HG03378 (cell line): ENCODE results near the gene MVB12B.

ENCODE experiments used
- ATAC-seq: cut with Tn5 transposase; IDR thresholded peaks from one replicate; pipeline ENCODE4 v1.9.1; 2021; ENCODE audit warnings: mild to moderate bottlenecking, moderate library complexity; ENCODE audit not compliant: unreplicated experiment

Gene MVB12B

DNA sequence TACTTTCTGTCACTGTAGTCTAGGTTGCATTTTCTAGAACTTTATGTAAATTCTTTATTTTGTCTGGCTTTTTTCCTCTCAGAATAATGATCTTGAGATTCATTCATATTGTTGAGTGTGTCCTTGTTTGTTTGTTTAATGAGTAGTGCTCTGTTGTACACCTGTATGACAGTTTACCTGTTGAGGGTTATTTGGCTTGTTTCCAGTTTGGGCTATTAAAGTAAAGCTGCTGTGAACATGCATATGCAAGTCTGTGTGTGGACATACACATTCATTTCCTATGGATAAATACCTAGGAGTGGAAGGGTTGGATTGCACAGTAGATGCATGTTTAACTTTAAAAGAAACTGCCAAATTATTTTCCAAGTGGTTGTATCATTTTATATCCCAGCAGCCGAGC, 30.4 kb downstream of the MVB12B start:
- no peak for ATAC-seq

DNA sequence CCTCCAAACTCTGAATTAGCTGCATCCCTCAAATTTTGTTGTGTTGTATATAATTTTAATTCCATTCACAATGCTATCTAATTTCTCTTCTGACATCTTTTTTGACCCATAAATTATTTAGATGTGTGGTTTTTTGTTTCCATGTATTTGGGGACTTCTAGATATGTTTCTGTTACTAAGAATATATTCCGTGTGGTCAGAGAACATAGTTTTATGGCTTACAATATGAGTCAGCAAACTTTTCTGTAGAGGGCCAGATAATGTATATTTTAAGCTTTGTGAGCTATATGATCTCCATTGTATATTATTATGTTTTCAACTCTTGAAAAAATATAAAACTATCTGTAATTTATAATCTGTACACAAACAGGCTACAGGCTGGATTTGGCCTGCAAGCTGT, 33.4 kb downstream of the MVB12B start:
- no peak for ATAC-seq

DNA sequence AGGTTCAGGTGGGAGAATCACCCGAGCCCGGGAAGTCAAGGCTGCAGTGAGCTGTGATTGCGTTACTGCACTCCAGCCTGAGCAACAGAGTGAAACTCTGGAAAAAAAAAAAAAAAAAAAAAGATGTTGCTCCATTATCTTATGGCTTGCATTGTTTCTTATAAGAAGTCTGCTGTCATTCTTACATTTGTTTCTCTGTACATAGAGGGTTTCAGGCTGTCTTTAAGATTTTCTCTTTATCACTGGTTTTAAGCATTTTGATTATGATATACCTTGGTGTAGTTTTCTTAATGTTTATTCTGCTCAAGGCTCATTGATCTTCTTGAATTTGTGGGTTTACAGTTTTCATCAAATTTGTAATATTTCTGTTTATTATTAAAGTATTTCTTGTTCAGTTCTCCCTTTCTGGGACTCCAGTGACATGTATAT, 35.2 kb downstream of the MVB12B start:
- no peak for ATAC-seq

DNA sequence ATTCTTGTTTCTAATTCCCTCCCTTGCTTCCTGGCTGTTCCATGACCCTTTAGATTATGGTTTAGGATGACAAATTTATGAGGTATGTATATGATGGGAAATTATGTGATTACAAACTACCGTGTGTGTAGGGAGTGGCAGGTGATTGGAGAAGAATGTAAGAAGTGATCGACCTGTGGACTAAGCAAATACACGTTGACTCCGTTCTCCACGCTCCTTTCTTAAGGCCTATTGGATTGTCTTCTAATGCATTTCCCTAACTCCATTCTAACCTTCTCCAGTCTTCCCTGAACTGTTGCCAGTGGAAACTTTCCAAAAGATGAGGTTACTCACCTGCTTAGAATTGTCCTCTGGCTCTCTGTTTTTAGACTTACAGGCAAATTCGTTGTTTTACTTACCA, 36.6 kb downstream of the MVB12B start:
- no peak for ATAC-seq

DNA sequence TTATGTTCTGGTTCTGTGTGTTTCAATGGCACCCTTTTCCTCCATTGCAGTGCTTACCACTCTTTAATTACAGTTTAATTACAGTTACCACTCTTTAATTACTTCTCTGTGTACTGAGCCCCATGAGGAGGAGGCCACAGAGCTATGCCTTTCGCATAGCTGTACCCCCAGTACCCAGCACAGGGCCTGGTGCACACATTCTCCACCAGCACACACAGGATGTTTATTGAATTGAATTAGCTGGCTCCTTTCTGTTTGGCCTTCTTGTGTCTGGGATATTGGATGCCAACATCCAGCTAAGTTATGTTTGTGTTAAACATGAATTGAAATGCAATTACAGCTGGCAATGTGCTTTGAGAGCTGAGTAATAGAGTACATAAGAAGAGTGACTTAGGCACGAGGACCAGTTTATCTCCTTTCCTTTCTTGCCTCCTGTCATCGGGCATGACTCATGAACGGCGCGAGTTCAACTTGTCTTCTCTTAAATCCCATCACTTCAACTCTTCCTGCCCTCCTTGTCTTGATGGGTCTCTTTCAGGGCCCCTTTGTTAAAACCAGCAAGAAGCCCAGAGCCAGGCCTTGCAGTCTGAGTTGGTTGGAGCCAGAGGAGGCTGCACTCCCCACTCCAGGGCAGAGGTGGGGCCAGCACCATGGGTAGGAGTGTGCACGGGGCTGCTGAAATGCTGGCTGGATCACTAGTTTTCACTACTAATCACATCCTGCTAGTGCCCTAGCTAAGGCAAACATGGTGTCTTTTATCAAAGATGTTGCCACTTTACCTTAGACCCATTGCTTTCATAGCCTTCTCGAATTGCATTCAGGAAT, 37.4 kb downstream of the MVB12B start:
- no peak for ATAC-seq

DNA sequence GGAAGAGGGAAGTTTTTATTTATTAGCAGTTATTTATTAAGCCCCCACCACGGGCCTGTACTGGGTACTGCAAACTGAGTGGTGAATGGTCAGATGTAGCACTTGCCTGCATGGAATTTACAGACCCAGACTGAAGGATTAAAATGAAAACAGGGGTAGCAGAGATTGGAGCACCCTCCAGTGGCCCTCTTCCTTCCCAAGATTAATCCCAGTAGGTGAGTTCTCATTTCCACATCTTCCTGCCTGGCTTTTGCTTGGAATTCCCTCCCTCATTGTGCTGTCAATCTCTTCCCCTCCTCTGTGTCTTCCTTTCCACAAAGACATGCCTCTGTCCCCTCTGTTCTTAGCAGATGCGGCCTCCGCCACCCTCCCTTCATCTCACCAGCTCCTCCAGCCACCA, 39.2 kb downstream of the MVB12B start:
- no peak for ATAC-seq

DNA sequence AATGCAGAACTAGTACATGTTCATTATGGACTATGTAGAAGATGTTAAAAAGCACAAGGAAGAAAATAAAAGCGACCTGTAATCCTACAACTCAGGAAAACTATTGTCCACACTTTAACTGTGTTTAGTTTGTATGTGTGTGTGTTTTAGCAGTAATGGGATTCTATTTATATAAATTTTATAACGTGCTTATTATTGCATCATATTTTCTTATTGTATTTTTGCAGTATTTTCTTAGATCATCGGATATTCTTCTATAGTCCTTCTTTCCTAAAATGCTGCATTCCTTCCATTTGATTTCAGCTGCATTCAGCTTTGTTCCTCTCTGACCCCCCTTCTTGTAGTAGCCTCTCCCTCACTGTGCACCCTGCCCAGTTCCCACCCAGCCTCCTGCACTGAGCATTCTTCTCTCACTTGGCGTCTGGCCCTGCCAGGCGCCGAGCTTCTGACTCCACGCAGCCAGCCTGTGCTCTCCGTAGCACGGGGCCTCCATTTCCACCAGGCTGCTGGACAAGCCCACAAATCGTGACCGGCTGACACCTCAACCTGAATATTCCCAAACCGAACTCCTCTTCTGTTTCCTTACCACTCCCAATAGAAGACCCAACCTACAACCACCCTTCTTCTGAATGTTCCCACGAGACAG, 39.9 kb downstream of the MVB12B start:
- no peak for ATAC-seq

DNA sequence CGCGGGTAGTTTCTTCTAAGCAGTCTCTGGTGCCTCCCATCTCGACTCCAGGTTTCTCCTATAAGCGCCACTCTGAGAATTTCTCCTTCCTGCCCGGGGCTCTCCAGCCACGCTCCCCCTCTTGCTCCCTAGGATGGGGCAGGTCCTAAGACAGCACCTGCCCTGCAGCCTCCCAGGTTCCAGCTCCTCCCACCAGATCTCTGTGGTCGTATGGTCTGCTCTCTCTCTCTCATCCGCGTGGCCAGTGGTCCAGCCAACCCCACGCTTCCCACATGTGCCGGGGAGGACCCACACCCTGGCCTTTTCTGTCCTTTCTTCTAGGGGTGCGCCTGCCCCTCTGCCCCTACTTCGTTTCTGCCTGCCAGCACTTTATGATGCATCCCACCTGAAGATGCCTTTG, 40.5 kb downstream of the MVB12B start:
- no peak for ATAC-seq

DNA sequence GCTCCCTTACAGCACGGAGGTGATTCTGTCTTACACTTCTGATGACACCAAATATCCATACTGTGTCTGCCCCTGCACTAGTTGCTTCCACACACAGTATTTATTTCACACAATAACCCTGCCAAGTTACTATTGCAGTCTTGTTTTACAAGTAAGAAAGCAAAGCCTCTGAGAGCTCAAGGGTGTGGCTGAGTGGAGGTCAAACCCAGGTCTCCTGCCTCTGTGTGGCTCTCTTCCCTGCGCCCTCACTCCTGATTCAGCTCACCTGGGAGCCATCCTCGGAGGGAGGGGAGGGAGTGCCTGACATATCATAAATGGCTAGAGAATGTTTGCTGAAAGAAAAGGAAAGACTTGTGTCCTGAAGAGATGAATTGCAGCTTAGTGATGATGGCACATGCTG, 41.0 kb downstream of the MVB12B start:
- ATAC-seq: no peak

DNA sequence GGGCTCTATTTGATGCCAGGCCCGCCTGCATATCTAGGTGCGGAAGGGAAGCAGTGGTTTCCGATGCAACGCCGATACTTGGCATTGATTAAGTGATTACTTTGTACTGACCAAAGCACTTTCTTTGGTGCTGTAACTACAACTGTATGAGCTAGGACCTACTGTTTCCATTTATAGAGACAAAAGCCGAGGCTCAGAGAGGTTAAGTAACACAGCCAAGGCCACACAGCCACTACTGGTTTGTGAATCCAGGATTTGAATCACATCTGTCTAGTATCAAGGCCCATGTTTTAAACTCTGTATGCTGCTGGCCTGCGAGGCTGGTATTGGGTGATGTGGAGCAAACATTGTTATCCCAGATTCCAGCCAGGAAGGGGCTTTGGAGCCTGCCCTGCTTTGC, 41.4 kb downstream of the MVB12B start:
- no peak for ATAC-seq

DNA sequence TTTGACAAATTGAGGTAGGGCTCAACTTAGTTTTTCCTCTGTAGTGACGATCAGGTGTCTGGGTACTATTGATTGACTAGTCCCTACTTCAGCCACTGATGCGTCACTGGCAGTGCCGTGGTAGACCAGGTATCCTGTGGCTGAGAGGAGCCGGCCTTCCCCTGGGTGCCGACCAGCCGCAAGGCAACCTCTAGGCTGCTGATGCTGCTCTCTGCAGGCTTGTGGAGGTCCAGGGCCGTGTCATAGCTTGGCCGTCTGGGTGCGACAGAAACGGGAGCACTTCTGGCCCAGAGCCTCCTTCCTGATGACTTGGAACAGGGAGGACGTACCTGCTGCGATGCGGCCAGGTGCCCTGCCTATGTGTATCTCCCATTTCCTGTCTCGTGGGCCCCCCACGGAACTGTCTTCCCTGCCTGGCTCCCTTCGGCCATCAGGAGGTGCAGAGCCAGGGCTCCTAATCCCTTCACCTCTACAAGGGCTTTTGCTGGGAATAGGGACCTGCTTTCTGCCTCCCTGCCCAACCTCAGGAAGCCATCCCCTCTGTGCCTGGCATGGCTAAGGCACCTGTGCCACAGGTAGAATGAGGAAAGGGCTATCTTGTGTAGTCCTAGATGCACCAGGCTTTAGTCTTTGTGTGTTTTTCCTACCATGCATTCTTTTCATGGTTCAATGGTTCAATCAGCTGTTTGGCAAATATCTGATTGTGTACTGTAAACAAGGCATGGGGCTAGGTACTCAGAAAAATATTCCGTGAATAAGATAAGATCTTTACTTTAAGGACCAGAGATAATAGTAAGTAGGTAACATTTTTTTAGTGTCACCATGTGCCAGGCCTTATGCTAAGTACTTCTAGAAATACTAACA, 44.6 kb downstream of the MVB12B start:
- ATAC-seq: no peak

DNA sequence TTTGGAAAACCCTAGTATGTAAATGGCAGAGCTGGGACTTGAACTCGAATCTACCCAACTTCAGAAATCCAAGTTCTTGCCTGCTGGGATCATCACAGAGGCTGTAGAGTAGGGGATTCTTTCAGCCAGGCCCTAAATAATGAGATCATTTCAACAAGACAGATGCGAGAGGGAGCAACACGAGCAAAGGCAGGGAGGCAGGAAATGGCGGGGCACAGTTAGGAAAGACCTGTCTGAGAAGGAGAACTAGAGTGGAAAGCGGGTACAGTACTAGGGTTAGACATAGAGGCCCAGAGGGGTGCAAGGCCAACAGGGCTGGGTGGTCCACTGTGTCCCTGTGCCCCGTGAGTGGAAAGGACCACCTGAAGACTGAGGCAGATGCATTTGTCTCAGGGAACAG, 46.1 kb downstream of the MVB12B start:
- no peak for ATAC-seq

DNA sequence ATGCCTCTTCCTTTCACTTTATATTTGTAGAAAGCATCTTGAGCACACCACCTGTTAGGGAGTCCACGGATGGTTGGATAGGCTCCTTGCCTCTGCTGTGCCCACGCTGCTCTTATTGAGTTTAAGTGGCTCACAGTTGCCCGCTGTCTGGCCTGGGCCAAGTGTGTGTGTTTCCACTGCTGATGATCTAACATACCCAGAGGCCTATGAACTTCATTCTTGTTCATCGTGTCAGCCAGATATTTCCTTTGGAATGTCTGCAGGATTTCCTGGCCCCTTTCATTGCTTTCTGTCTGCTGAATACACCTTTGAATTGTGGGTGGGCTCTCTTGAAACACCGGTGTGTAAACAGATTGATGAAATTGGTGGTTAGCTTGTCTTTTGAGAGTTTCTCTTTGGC, 46.6 kb downstream of the MVB12B start:
- ATAC-seq: no peak

DNA sequence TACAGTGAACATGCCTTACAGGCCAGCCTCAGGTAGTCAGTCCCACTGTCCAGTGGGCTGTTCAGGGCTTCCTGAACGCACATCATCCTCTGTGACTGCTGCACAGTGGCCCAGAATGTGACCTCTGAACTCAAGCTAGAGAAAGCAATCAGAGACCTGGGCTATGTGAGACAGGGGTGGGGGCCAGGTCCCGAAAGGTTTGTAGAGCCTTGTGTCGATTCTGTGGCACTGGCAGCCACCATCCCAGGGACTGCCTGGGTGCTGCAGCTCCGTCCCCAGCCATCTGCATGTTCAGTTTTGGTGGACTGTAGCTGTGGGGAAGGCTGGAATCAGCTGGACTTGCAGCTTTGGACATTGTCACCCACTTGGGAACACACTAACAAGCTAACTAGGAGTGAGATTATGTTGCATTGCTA, 47.7 kb downstream of the MVB12B start:
- ATAC-seq: no peak

DNA sequence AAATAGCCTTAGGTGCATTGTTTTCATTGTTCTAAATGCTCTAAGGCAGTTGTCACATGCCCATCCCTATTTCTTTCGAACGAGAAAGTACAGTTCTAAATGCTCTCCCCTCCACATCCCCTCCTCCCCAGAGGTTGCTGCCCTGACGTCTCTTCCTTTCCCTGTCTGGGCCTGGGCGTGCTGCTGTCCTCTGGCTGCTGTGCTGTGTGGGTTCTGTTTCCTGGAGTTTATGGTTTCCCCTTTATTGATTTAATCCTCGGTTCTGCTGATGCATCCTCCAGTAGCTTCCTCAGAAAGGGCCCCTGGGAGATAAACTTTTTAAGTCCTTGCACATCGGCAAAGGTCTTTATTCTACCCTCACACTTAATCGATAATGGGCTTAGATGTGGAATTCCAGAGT, 48.8 kb downstream of the MVB12B start:
- no peak for ATAC-seq

DNA sequence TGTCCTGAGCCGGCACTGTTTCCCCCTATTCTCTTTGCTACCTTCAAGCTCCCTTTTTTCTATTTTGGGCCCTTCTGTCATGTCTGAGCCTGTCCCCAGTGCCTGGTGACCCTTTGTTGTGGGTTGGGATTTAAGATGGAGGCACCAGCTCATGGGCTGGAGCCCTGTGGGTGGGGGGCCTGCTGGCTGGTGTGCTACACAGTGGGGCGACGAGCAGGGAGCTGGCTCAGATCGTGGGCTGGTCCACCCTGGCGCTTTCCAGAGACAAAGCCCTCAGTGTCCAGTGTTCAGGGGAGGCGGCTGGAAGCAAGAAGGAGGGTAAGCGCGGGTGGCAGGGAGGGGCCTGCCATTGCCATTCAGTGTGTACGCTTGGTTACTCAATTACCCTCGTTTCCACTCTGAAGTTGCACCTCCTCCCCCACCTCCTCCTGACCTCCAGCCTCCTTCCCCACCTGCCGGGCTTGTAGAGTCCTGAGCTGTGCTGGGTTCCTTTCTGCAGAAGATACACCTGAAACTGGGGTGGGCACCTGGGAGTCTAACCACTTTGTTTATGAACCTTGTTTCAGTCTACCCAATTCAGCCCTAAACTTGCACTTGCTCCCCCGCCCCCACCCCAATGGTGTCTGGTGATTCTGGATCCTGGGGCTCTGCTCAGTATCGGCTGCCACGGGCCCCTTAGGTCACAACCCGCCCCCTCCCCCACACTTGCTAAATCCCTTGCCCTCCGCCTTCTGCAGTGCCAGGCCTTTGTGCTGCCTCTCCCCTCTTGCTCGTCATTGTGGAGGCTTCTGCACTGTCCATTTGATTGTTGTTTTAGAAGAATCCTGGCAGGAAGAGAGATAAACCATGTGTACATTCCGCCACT, 49.9 kb downstream of the MVB12B start:
- no peak for ATAC-seq

DNA sequence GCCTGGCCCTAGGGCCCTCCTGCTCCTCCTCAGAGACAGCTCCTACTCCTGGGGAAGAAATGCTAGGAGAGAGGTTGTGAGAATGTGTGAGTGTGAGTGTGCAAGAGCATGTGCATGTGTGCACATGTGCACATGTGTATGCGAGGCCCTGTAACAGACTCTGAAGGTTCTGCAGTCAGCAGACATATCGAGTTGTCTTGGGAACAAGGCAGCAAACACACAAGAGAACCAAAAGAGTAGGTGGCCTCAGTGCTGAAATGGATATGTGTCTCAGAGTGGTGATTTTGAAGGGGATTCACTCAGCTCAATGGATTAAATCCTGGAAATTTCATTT, 50.5 kb downstream of the MVB12B start:
- no peak for ATAC-seq

DNA sequence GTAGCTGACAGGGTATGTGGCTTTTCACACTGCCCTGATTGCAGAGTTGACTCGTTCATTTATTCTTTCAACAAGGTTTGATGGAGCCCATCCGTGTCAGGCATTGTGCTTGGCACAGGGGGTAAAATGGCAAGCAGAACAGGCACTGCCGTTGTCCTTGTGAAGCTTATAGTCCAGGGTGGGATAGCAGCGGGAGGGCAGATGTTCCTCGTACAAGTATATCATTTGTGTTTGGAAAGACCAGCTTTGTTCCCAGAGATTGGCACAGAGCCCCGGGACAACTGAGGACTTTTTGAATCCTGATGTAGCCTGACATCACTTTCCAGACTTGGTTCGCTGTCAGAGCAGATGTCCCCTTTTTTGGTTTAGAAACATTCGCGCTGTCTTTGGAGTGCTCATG, 50.9 kb downstream of the MVB12B start:
- ATAC-seq: no peak

DNA sequence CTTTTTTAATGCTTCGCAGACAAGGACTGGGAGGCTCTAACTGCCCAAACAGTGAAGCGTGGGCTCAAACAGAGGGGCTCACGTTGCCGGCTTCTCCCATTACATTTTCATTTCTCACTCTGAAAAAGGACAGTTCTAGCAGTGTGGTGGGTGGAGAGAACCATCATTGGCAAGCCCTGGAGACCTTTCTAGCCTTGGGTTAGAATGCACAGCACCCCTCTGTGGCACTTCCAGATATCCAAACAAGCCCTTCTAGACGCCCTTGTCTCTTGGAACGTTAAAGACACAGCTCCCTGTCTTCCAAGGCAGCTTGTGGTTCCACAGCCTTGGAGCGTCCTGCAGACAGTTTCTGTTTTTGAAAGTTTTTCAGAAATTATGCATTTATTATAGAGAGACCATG, 52.1 kb downstream of the MVB12B start:
- no peak for ATAC-seq

DNA sequence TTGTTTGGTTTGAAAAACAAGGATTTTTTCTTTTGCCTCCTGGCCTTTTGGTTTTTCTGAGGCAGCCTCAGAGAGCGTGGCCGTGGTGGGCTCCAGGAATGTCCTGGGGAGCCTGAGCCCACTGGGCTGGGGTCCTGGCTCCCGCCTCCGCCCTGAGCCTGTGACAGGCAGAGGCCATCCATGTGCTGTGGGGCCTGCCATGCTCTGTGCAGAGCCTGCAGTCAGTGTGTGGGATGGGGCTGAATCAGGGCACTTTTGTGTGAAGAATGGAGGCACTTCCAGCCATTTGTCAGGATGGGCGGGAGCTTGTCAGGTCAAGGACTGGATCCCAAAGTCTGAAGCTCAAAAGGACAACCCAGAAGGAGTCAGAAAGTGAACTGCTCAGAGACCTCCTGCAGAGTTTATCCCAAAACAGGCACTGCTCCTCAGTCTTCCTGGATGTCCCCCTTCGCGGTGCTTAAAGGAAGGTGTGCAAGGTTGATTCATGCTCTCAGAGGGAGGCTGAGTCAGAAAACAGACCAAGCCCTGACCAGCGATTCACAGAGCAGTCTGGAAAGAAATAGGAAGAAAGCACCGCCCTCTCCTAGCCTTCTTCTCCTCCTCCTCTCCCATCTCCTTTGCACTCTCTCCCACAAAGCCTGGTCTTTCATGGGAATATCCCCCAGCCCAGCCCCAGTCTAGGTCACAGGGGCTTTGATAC, 53.2 kb downstream of the MVB12B start:
- no peak for ATAC-seq
